ENCODE results near the gene CLCN7. TPM values are rescaled to one million over a fixed set of nuclear protein-coding genes. Genes with fewer than 3 reads are reported as not detected.

The CLCN7 gene
- total RNA-seq, 1 experiment from 2014 or later = 110 TPM

- no peaks in the 10 kb centered on the region for H3K79me2 ChIP-seq (ENCODE audit: low read depth)
- no peak overlapping the region for H3K4me2 ChIP-seq
- no peaks in the 10 kb centered on the region for H4K20me1 ChIP-seq (ENCODE audit: insufficient read depth)
- no peak overlapping the region for H3K27ac ChIP-seq
- no TSS peak for BruUV-seq (replicated peaks)
- intact Hi-C loops (cut with micrococcal nuclease; ENCODE audit: unreplicated experiment) = no loop called here
- no peaks in the 10 kb centered on the region for H3K36me3 ChIP-seq (ENCODE audit: low read depth)
- TF ChIP-seq EZH2 (IDR thresholded peaks at IDR 0.05; ENCODE audit: low read depth) (no peak), CTCF (conservative IDR thresholded peaks at IDR 0.05) (no peak)
- DNase-seq = no peak
- H2AFZ ChIP-seq = no peak overlapping the region
- POLR2A ChIA-PET (ENCODE audit: unreplicated experiment) = no interaction called here
- no peaks in the 10 kb centered on the region for H3K9me3 ChIP-seq (ENCODE audit: insufficient read depth, low read depth)
- H3F3A ChIP-seq (ENCODE audit: insufficient read depth, low read depth) = no peaks in the 10 kb centered on the region
- H3K4me1 ChIP-seq (replicated peaks; ENCODE audit: insufficient read depth) = no peaks in the 10 kb centered on the region
- H3K4me3 ChIP-seq = no peak overlapping the region
- H3K9me2 ChIP-seq (ENCODE audit: insufficient read depth) = no peaks in the 10 kb centered on the region
- no peaks in the 10 kb centered on the region for H3K27me3 ChIP-seq (ENCODE audit: insufficient read depth, low read depth)
- CTCF ChIA-PET = no interaction called here
Measured at GRCh38 chr16:1502092-1503004, 27.5 kb upstream of the CLCN7 start.

- H3K27ac ChIP-seq = no peak overlapping the region
- no peak for DNase-seq
- no peaks in the 10 kb centered on the region for H3F3A ChIP-seq (ENCODE audit: insufficient read depth, low read depth)
- H4K20me1 ChIP-seq (ENCODE audit: insufficient read depth) = no peaks in the 10 kb centered on the region
- TF ChIP-seq CTCF (conservative IDR thresholded peaks at IDR 0.05) (no peak), EZH2 (IDR thresholded peaks at IDR 0.05; ENCODE audit: low read depth) (no peak)
- H3K4me2 ChIP-seq = no peak overlapping the region
- no TSS peak for BruUV-seq (replicated peaks)
- no peaks in the 10 kb centered on the region for H3K4me1 ChIP-seq (replicated peaks; ENCODE audit: insufficient read depth)
- CTCF ChIA-PET = interaction anchor here (0.6 kb wide), 1 partner anchor 93 kb away, joined by 8 read pairs; no protein-coding TSS in a partner anchor
- H3K79me2 ChIP-seq (ENCODE audit: low read depth) = no peaks in the 10 kb centered on the region
- no peak overlapping the region for H2AFZ ChIP-seq
- no peaks in the 10 kb centered on the region for H3K27me3 ChIP-seq (ENCODE audit: insufficient read depth, low read depth)
- no peaks in the 10 kb centered on the region for H3K9me3 ChIP-seq (ENCODE audit: insufficient read depth, low read depth)
- no peak overlapping the region for H3K4me3 ChIP-seq
- no peaks in the 10 kb centered on the region for H3K36me3 ChIP-seq (ENCODE audit: low read depth)
- no peaks in the 10 kb centered on the region for H3K9me2 ChIP-seq (ENCODE audit: insufficient read depth)
- POLR2A ChIA-PET (ENCODE audit: unreplicated experiment) = no interaction called here
- intact Hi-C loops (cut with micrococcal nuclease; ENCODE audit: unreplicated experiment) = no loop called here
Measured at GRCh38 chr16:1501630-1502029, 26.8 kb upstream of the CLCN7 start.

- ChIA-PET CTCF (no interaction called here), POLR2A (ENCODE audit: unreplicated experiment) (no interaction called here)
- H3K4me2 ChIP-seq = no peak overlapping the region
- no peak for DNase-seq
- no peaks in the 10 kb centered on the region for H4K20me1 ChIP-seq (ENCODE audit: insufficient read depth)
- H3K4me1 ChIP-seq (replicated peaks; ENCODE audit: insufficient read depth) = no peaks in the 10 kb centered on the region
- H3K27me3 ChIP-seq (ENCODE audit: insufficient read depth, low read depth) = no peaks in the 10 kb centered on the region
- H3K4me3 ChIP-seq = no peak overlapping the region
- no peak overlapping the region for H3K27ac ChIP-seq
- H3K79me2 ChIP-seq (ENCODE audit: low read depth) = no peaks in the 10 kb centered on the region
- H3F3A ChIP-seq (ENCODE audit: insufficient read depth, low read depth) = no peaks in the 10 kb centered on the region
- no peak for TF ChIP-seq CTCF (conservative IDR thresholded peaks at IDR 0.05)
- no peak for TF ChIP-seq EZH2 (IDR thresholded peaks at IDR 0.05; ENCODE audit: low read depth)
- no peaks in the 10 kb centered on the region for H3K36me3 ChIP-seq (ENCODE audit: low read depth)
- no peaks in the 10 kb centered on the region for H3K9me2 ChIP-seq (ENCODE audit: insufficient read depth)
- H3K9me3 ChIP-seq (ENCODE audit: insufficient read depth, low read depth) = no peaks in the 10 kb centered on the region
- no peak overlapping the region for H2AFZ ChIP-seq
- intact Hi-C loops (cut with micrococcal nuclease; ENCODE audit: unreplicated experiment) = no loop called here
- no TSS peak for BruUV-seq (replicated peaks)
Measured at GRCh38 chr16:1500465-1501150, 25.8 kb upstream of the CLCN7 start.

Measured in PC-9 (cell line).